Peyer's patch (tissue), 4 donors: ENCODE results near the gene MRNIP. TPM values are rescaled to one million over a fixed set of nuclear protein-coding genes. Genes with fewer than 3 reads are reported as not detected.

Experiments
- DNase-seq, 3 donors: peaks; one replicate each; pipeline ENCODE4 v3.0.0-alpha.2; 2017 to 2019
- H3K27ac ChIP-seq, 4 donors: fragments of 200-600 bp; sonication (generic); one replicate each; pipeline ENCODE4 v1.5.1; 2016 to 2019
- H3K27me3 ChIP-seq, 2 donors: fragments of 200-600 bp; sonication (generic); one replicate each; pipeline ENCODE4 v1.5.1; 2019
- H3K36me3 ChIP-seq, 3 donors: fragments of 200-600 bp; sonication (generic); one replicate each; pipeline ENCODE4 v1.5.1; 2016 to 2019
- H3K4me1 ChIP-seq, 4 donors: fragments of 200-600 bp; sonication (generic); one replicate each; pipeline ENCODE4 v1.5.1; 2016 to 2019
- H3K4me3 ChIP-seq, 4 donors: fragments of 200-600 bp; sonication (generic); 1 replicate in 3 of 4; 2 replicates in 1 of 4; pipeline ENCODE4 v1.5.1; 2016 to 2019; ENCODE audit warnings: mild to moderate bottlenecking in 1 of 4
- H3K9me3 ChIP-seq, 4 donors: fragments of 200-600 bp; sonication (generic); one replicate each; pipeline ENCODE4 v1.5.1; 2016 to 2019; ENCODE audit warnings: mild to moderate bottlenecking in 1 of 4
- POLR2A ChIP-seq, 2 donors: fragments of 450-650 bp; IDR thresholded peaks; one replicate each; pipeline ENCODE4 v1.5.1; 2017; ENCODE audit warnings: antibody characterized with exemption in 2 of 2, mild to moderate bottlenecking in 2 of 2, moderate library complexity in 2 of 2
- total RNA-seq, 4 donors: library from RNA; depleted of rRNA; stranded (reverse); fragments of >200 nt; gene quantifications; one replicate each; pipeline ENCODE4 v1.1.0, GENCODE V29; 2016
- TF ChIP-seq, protein P1 (sequence below), 6 experiments: fragments of 450-650 bp in 4 of 6; fragments of 200-600 bp in 2 of 6; sonication (generic) in 1 of 6; IDR thresholded peaks; one replicate each; pipeline ENCODE4 v1.5.1; 2017 to 2019; ENCODE audit warnings: antibody characterized with exemption in 6 of 6, mild to moderate bottlenecking in 3 of 6, moderate library complexity in 1 of 6

The MRNIP gene
- total RNA-seq, 4 donors from 2014 or later = 21.5 to 120 (median 68.3) TPM

DNA sequence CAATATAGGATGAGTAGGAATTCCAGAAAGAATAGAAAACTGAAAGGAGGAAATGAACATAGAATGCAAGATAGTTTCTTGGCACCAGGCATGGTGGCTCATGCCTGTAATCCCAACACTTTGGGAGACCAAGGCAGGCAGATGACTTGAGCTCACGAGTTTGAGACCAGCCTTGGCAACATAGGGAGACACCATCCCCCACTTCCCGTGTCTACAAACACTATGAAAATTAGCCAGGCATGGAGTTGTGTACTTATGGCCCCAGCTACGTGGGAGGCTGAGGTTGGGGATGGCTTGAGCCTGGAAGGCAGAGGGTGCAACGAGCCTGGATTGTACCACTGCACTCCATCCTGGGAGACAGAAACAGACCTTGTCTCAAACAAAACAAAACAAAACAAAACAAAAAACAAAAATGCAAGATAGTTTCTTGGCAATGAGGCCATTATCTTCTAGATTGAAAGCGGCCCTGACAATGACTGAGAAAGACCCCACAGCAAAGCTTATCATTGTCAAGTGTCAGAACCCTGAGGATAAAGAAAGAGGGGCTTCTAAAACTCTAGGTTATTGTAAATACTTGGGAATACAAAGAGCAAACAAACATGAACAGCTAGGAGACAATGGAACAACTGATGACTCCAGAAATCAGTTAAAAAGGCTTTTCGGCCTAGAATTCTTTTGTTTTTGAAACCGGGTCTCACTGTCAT lies 28.7 kb downstream of the MRNIP start:
- no peaks in the 10 kb centered on the region for H3K9me3 ChIP-seq
- H3K4me1 ChIP-seq = peaks cover 0 to 33% (median 0%) of the 10 kb centered on the region in 4 donors
- no peaks in the 10 kb centered on the region for H3K27me3 ChIP-seq
- H3K36me3 ChIP-seq = peaks cover 0 to 94% (median 5%) of the 10 kb centered on the region in 3 donors
- DNase-seq = peak in 1 of 3 donors; percentile 19
- H3K4me3 ChIP-seq = no peak overlapping the region
- no peak overlapping the region for H3K27ac ChIP-seq
- TF ChIP-seq, protein P1, sequence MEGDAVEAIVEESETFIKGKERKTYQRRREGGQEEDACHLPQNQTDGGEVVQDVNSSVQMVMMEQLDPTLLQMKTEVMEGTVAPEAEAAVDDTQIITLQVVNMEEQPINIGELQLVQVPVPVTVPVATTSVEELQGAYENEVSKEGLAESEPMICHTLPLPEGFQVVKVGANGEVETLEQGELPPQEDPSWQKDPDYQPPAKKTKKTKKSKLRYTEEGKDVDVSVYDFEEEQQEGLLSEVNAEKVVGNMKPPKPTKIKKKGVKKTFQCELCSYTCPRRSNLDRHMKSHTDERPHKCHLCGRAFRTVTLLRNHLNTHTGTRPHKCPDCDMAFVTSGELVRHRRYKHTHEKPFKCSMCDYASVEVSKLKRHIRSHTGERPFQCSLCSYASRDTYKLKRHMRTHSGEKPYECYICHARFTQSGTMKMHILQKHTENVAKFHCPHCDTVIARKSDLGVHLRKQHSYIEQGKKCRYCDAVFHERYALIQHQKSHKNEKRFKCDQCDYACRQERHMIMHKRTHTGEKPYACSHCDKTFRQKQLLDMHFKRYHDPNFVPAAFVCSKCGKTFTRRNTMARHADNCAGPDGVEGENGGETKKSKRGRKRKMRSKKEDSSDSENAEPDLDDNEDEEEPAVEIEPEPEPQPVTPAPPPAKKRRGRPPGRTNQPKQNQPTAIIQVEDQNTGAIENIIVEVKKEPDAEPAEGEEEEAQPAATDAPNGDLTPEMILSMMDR (IDR thresholded peaks at IDR 0.05) = no peak
- TF ChIP-seq POLR2A (IDR thresholded peaks at IDR 0.05) = no peak

GRCh38 chr5:179828756-179829421 lies 29.7 kb downstream of the MRNIP start:
- Histone ChIP-seq H3K4me3 (no peak overlapping the region), H3K4me1 (peaks cover 0 to 43% (median 0%) of the 10 kb centered on the region in 4 donors), H3K36me3 (peaks cover 0 to 100% (median 5%) of the 10 kb centered on the region in 3 donors), H3K27ac (no peak overlapping the region), H3K9me3 (no peaks in the 10 kb centered on the region), H3K27me3 (no peaks in the 10 kb centered on the region)
- peak in 1 of 3 donors; percentile 27 for DNase-seq
- TF ChIP-seq, protein P1 (IDR thresholded peaks at IDR 0.05) = no peak
- no peak for TF ChIP-seq POLR2A (IDR thresholded peaks at IDR 0.05)

GRCh38 chr5:179827680-179828079 lies 30.9 kb downstream of the MRNIP start:
- Histone ChIP-seq H3K4me3 (peak overlapping the region in 2 of 4 donors; percentile 1 to 16), H3K27ac (peak overlapping the region in 3 of 4 donors; percentile 37 to 78 (median 61)), H3K27me3 (no peaks in the 10 kb centered on the region), H3K4me1 (peaks cover 0 to 55% (median 2%) of the 10 kb centered on the region in 4 donors), H3K36me3 (peaks cover 0 to 100% (median 0%) of the 10 kb centered on the region in 3 donors), H3K9me3 (no peaks in the 10 kb centered on the region)
- peak in 2 of 3 donors; percentile 72 to 81 for DNase-seq
- TF ChIP-seq POLR2A (IDR thresholded peaks at IDR 0.05) = peak in 1 of 2 donors; percentile 71
- TF ChIP-seq, protein P1 (IDR thresholded peaks at IDR 0.05) = peak in 3 of 6 experiments; percentile 37 to 46 (median 40)

DNA sequence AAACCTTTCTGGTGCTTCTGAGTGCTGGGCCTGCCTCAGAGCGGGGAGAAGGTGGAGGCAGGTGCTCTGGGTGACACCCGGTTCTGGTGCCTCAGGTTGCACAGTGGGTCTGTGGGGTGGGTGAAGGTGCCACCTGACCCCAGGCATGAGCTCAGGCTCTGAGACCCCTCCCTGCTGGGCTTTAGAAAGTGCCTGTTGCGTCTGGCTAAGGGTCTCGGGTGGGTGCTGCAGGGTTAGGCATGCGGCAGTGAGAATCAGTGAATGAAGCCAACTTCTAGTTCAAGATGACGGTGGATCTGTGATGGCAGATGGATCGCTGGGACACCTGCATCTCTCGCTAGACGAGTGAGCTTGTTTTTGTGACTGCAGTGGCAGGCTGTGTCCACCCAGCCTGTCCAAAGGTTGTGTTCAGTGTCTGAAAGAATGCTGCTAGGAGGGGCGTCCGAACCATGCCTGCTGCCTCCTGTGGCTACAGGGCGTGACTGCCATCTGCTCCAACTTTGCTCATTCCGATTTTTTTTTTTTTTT lies 32.9 kb downstream of the MRNIP start:
- TF ChIP-seq POLR2A (IDR thresholded peaks at IDR 0.05) = peak in 1 of 2 donors; percentile 26
- TF ChIP-seq, protein P1 (IDR thresholded peaks at IDR 0.05) = peak in 3 of 6 experiments; percentile 43 to 52 (median 50)
- Histone ChIP-seq H3K27me3 (no peaks in the 10 kb centered on the region), H3K4me3 (peak overlapping the region in 2 of 4 donors; percentile 14 to 17), H3K9me3 (no peaks in the 10 kb centered on the region), H3K36me3 (peaks cover 0 to 87% (median 0%) of the 10 kb centered on the region in 3 donors), H3K4me1 (peaks cover 0 to 64% (median 5%) of the 10 kb centered on the region in 4 donors), H3K27ac (peak overlapping the region in 2 of 4 donors; percentile 61 to 68)
- DNase-seq = peak in 2 of 3 donors; percentile 79 to 80

- Histone ChIP-seq H3K36me3 (peaks cover 0 to 77% (median 0%) of the 10 kb centered on the region in 3 donors), H3K27me3 (no peaks in the 10 kb centered on the region), H3K9me3 (no peaks in the 10 kb centered on the region), H3K27ac (peak overlapping the region in 1 of 4 donors; percentile 68), H3K4me1 (peaks cover 0 to 69% (median 14%) of the 10 kb centered on the region in 4 donors), H3K4me3 (no peak overlapping the region)
- TF ChIP-seq POLR2A (IDR thresholded peaks at IDR 0.05) = no peak
- TF ChIP-seq, protein P1 (IDR thresholded peaks at IDR 0.05) = no peak
- peak in 1 of 3 donors; percentile 46 for DNase-seq
These were observed 33.9 kb downstream of the MRNIP start for GRCh38 chr5:179824745-179825112.
